Measurements from ENCODE around the gene CRYBB3. TPM values are rescaled to one million over a fixed set of nuclear protein-coding genes. Genes with fewer than 3 reads are reported as not detected.
"Not testable (repeated sequence)": the region's sequence is repeated elsewhere in the genome, so short reads cannot be mapped to it uniquely, and the experiment has no call there.

CRYBB3 gene
- total RNA-seq, 4 donors from 2014 or later = 1.2 TPM; not detected in 3

DNA sequence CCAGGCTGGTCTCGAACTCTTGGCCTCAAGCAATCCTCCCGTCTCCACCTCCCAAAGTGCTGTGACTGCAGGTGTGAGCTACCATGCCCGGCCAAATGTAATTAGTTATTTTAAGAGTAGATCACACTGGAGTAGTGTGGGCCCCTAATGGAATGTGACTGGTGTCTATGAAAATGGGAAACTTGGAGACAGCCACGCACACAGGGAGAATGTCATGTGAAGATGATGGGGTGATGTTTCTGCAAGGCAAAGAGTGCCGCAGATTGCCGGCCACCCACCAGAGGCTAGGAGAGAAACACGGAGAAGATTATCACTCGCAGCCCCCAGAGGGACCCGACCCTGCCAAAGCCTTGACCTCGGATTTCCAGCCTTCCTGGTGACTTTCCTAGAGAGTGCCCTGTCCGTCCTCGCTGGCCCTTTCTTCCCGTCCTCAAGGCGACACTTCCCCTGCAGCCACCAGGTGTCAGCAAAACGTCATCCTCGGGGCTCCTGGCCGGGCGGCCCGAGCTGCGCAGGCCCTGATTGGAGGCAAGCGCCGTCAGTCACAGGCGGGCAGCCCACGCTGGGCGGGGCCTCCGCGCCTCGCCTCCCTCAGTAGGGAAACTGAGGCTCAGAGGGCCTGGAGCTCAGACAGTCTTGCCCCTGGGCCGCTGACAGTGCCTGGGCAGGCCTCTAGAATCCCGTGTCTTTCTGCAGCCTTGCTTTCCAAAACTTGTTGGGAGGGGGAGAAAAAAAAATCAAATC is 36.1 kb downstream of the CRYBB3 start:
- H3K36me3 ChIP-seq = no peaks in the 10 kb centered on the region
- H3K4me1 ChIP-seq = no peaks in the 10 kb centered on the region
- no peak overlapping the region for H3K4me3 ChIP-seq
- H3K9me3 ChIP-seq = no peaks in the 10 kb centered on the region
- H3K27ac ChIP-seq = no peak overlapping the region
- TF ChIP-seq, protein P1, sequence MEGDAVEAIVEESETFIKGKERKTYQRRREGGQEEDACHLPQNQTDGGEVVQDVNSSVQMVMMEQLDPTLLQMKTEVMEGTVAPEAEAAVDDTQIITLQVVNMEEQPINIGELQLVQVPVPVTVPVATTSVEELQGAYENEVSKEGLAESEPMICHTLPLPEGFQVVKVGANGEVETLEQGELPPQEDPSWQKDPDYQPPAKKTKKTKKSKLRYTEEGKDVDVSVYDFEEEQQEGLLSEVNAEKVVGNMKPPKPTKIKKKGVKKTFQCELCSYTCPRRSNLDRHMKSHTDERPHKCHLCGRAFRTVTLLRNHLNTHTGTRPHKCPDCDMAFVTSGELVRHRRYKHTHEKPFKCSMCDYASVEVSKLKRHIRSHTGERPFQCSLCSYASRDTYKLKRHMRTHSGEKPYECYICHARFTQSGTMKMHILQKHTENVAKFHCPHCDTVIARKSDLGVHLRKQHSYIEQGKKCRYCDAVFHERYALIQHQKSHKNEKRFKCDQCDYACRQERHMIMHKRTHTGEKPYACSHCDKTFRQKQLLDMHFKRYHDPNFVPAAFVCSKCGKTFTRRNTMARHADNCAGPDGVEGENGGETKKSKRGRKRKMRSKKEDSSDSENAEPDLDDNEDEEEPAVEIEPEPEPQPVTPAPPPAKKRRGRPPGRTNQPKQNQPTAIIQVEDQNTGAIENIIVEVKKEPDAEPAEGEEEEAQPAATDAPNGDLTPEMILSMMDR (IDR thresholded peaks at IDR 0.05) = peak; percentile 44 to 76 (median 56)
- TF ChIP-seq EP300 (IDR thresholded peaks at IDR 0.05; ENCODE audit: low read depth) = no peak
- peaks cover 42% of the 10 kb centered on the region for H3K27me3 ChIP-seq
- WGBS, 2 donors (ENCODE audit: low coverage in 1 of 2) = 11 to 39% methylated on average over 5 to 29 of the region's 30 CpGs
- in situ Hi-C loops (cut with MboI; ENCODE audit: low pct_ligation_motif_present in 1 of 4, low pct_unique_long_range_greater_than_20kb in 1 of 4, low sequenced_read_pairs in 3 of 4) = no loop called here
- intact Hi-C loops (cut with DNase I; ENCODE audit: low total_unique reads) = no loop called here
- DNase-seq = peak; percentile 78

DNA sequence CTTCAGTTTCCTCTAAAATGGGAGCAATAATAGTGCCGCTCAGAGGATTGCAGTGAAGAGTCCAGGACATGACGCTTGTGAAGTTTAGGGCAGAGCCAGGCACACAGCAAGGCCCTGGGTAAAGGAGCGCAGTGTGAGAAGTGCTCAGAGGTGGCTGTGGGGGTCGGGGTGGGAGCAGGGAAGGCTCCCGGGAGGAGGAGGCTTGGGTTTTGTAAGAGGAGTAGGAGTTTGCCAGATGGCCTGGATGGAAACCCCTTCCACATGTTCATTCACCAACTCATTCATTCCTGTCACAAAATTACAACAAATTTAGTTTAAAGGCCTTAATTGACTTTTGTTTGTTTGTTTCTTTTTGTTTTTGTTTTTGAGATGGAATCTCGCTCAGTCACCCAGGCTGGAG is 36.8 kb downstream of the CRYBB3 start:
- no peaks in the 10 kb centered on the region for H3K36me3 ChIP-seq
- H3K4me3 ChIP-seq = no peak overlapping the region
- in situ Hi-C loops (cut with MboI; ENCODE audit: low pct_ligation_motif_present in 1 of 4, low pct_unique_long_range_greater_than_20kb in 1 of 4, low sequenced_read_pairs in 3 of 4) = no loop called here
- H3K9me3 ChIP-seq = no peaks in the 10 kb centered on the region
- intact Hi-C loops (cut with DNase I; ENCODE audit: low total_unique reads) = no loop called here
- no peaks in the 10 kb centered on the region for H3K4me1 ChIP-seq
- no peak overlapping the region for H3K27ac ChIP-seq
- WGBS, 2 donors (ENCODE audit: low coverage in 1 of 2) = 84 to 88% methylated on average over 5 to 6 of the region's 6 CpGs
- no peak for TF ChIP-seq EP300 (IDR thresholded peaks at IDR 0.05; ENCODE audit: low read depth)
- no peak for TF ChIP-seq POLR2A (IDR thresholded peaks at IDR 0.05)
- no peak for TF ChIP-seq POLR2AphosphoS5 (IDR thresholded peaks at IDR 0.05)
- H3K27me3 ChIP-seq = peaks cover 42% of the 10 kb centered on the region
- DNase-seq = no peak

DNA sequence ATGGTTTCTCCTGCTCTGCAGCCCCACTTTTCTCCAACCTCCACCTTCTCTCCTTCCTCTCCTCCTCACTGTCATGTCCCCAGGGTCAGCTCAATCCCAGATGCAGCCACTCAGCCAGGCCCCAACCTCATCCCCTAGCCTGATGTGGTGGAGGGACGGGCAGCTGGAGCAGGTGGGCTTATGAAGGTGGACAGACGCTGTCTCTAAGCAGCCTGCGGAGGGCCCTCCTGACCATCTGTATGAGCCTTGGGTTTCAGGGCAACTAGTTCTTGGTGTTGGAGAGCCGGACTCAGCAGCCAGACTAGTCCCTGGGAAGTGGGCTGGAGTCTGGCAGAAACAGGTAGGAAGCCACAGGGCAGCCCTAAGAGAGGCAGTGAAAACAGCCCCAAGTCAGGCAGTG is 37.8 kb downstream of the CRYBB3 start:
- H3K9me3 ChIP-seq = no peaks in the 10 kb centered on the region
- intact Hi-C loops (cut with DNase I; ENCODE audit: low total_unique reads) = no loop called here
- 90% methylated on average over 3 of the region's 4 CpGs; no CpG with 5 or more reads in 1 of the 2 donors for WGBS, 2 donors (ENCODE audit: low coverage in 1 of 2)
- no peaks in the 10 kb centered on the region for H3K4me1 ChIP-seq
- no peak for DNase-seq
- H3K27ac ChIP-seq = no peak overlapping the region
- H3K36me3 ChIP-seq = no peaks in the 10 kb centered on the region
- TF ChIP-seq POLR2AphosphoS5 (IDR thresholded peaks at IDR 0.05) (no peak), POLR2A (IDR thresholded peaks at IDR 0.05) (no peak), EP300 (IDR thresholded peaks at IDR 0.05; ENCODE audit: low read depth) (no peak)
- TF ChIP-seq, protein P1 (IDR thresholded peaks at IDR 0.05) = no peak
- H3K4me3 ChIP-seq = no peak overlapping the region
- in situ Hi-C loops (cut with MboI; ENCODE audit: low pct_ligation_motif_present in 1 of 4, low pct_unique_long_range_greater_than_20kb in 1 of 4, low sequenced_read_pairs in 3 of 4) = no loop called here
- peaks cover 42% of the 10 kb centered on the region for H3K27me3 ChIP-seq

DNA sequence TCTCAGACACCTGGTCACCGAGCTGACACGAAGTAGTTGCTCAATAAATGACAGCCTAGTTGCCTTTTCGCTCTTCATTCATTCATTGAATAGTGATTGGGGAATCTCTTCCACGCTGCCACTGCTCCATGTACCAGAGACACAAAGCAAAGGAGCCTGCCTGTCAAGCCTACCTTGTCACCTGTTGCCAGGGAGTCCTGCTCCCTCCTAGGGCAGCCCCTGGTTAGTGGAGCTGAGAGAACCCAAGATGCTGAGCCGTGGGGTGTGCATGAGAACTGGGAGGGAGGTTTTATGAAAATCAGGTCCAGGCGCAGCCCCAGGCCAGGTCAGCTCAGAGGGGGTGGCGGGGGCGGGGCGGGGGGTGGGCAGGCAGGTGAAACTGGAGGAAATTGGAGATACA is 38.4 kb downstream of the CRYBB3 start:
- intact Hi-C loops (cut with DNase I; ENCODE audit: low total_unique reads); DNase-seq; H3K36me3 ChIP-seq; H3K4me1 ChIP-seq; H3K4me3 ChIP-seq; in situ Hi-C loops (cut with MboI; ENCODE audit: low pct_ligation_motif_present in 1 of 4, low pct_unique_long_range_greater_than_20kb in 1 of 4, low sequenced_read_pairs in 3 of 4); H3K27ac ChIP-seq; H3K9me3 ChIP-seq: not testable (repeated sequence)
- WGBS, 2 donors (ENCODE audit: low coverage in 1 of 2) = 79 to 82% methylated on average over 5 to 9 of the region's 9 CpGs
- H3K27me3 ChIP-seq = peaks cover 42% of the 10 kb centered on the region

DNA sequence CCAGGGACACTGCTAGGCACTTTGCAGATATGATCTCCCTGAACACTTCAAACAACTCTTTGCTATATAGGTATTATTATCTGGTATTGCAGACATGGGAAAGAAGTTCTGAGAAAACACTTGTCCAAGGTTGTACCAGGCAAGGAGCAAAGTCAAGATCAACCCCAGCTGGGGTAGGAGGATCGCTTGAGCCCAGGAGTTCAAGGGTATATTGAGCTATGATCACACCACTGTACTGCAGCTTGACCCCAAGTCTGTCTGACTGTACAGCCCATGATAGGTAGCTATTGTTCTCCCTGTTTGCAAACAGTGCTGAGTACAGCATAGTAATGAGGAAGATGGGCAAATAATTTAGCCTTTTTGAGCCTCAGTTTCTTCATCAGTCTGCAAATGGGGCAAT is 55.5 kb downstream of the CRYBB3 start:
- WGBS, 2 donors (ENCODE audit: low coverage in 1 of 2) = 83% methylated on average over 1 of the region's 1 CpG; no CpG with 5 or more reads in 1 of the 2 donors
- in situ Hi-C loops (cut with MboI; ENCODE audit: low pct_ligation_motif_present in 1 of 4, low pct_unique_long_range_greater_than_20kb in 1 of 4, low sequenced_read_pairs in 3 of 4); H3K27ac ChIP-seq; intact Hi-C loops (cut with DNase I; ENCODE audit: low total_unique reads); H3K4me1 ChIP-seq; H3K36me3 ChIP-seq; H3K27me3 ChIP-seq; DNase-seq; H3K4me3 ChIP-seq; H3K9me3 ChIP-seq: not testable (repeated sequence)

Small RNAs within 50 kb of the gene (small RNA-seq; reads per million reads assigned to genes)
- gene Z99916.2 = 0 reads per million in 4 donors

Other genes starting within 250 kb of the CRYBB3 start
- gene KIAA1671, start 247.1 kb upstream of the CRYBB3 start, total RNA-seq = 100 to 1,000 TPM in 3 of 4 donors, 10 to 100 TPM in 1; 83.1 to 162 (median 105) TPM
- 1 to 10 TPM in 1 of 4 donors, not detected in 3; 2.2 TPM for gene CRYBB2, start 19.8 kb downstream of the CRYBB3 start, total RNA-seq

All from transverse colon (tissue), 4 donors.